DND-41 (cell line): ENCODE results near the gene ZP1.

Experiments used
- ATAC-seq: fragments of 200-7000 bp; cut with Tn5 transposase; 3 replicates; pipeline ENCODE4 v1.9.1; 2021; ENCODE audit warnings: low read depth; ENCODE audit not compliant: insufficient read depth
- DNase-seq: peaks from one replicate; pipeline ENCODE4 v3.0.0-alpha.2; 2020
- H2AFZ ChIP-seq: 2 replicates; pipeline ENCODE4 v1.6.0; 2012; ENCODE audit warnings: low read depth, low read length
- H3K27ac ChIP-seq: 2 replicates; pipeline ENCODE4 v1.5.1; 2012; ENCODE audit warnings: low read length, inconsistent platforms
- H3K27me3 ChIP-seq: fragments of 200-600 bp; sonication (generic); 2 replicates; pipeline ENCODE4 v1.6.0; 2012; ENCODE audit warnings: low read length, mild to moderate bottlenecking, inconsistent platforms; ENCODE audit not compliant: insufficient read depth, poor library complexity
- H3K36me3 ChIP-seq: 2 replicates; pipeline ENCODE4 v1.5.1; 2012; ENCODE audit warnings: low read length, inconsistent platforms; ENCODE audit not compliant: insufficient read depth
- H3K4me1 ChIP-seq: 2 replicates; pipeline ENCODE4 v1.5.1; 2012; ENCODE audit warnings: mild to moderate bottlenecking, low read length; ENCODE audit not compliant: insufficient read depth
- H3K4me2 ChIP-seq: 2 replicates; pipeline ENCODE4 v1.6.0; 2012; ENCODE audit warnings: mild to moderate bottlenecking, moderate library complexity, low read length, inconsistent platforms; ENCODE audit not compliant: insufficient read depth
- H3K4me3 ChIP-seq, 2 experiments: fragments of 200-600 bp in 1 of 2; shearing (Covaris generic) in 1 of 2; 2 replicates each; pipeline ENCODE4 v1.5.1; 2012 to 2016; ENCODE audit warnings: inconsistent platforms in 2 of 2, low read length in 2 of 2, mild to moderate bottlenecking in 2 of 2, low read depth in 1 of 2, moderate library complexity in 1 of 2
- H3K79me2 ChIP-seq: 2 replicates; pipeline ENCODE4 v1.6.0; 2012; ENCODE audit warnings: low read length, inconsistent platforms; ENCODE audit not compliant: insufficient read depth
- H3K9ac ChIP-seq: 2 replicates; pipeline ENCODE4 v1.6.0; 2012; ENCODE audit warnings: low read depth, mild to moderate bottlenecking, inconsistent platforms, low read length, moderate library complexity
- H3K9me3 ChIP-seq: 2 replicates; pipeline ENCODE4 v1.5.1; 2012; ENCODE audit warnings: low read length, moderate library complexity, mild to moderate bottlenecking, inconsistent platforms; ENCODE audit not compliant: insufficient read depth, severe bottlenecking
- H4K20me1 ChIP-seq: 2 replicates; pipeline ENCODE4 v1.6.0; 2012; ENCODE audit warnings: low read length; ENCODE audit not compliant: insufficient read depth
- CTCF ChIP-seq: IDR thresholded peaks from 2 replicates; pipeline ENCODE4 v1.5.1; 2012; ENCODE audit warnings: borderline replicate concordance, low read length, moderate library complexity, mild to moderate bottlenecking; ENCODE audit not compliant: poor library complexity, severe bottlenecking; ENCODE audit errors: extremely low read depth
- EZH2 ChIP-seq: IDR thresholded peaks from 3 replicates; pipeline ENCODE4 v1.6.1; 2012; ENCODE audit warnings: borderline replicate concordance, low read depth, mild to moderate bottlenecking, moderate library complexity, low read length, inconsistent platforms; ENCODE audit not compliant: severe bottlenecking

The ZP1 gene

GRCh38 chr11:60900673-60901404 is 33.5 kb downstream of the ZP1 start:
- peaks cover 58% of the 10 kb centered on the region for H4K20me1 ChIP-seq
- no peak overlapping the region for H3K4me3 ChIP-seq
- peaks cover 39% of the 10 kb centered on the region for H3K79me2 ChIP-seq
- no peaks in the 10 kb centered on the region for H3K27me3 ChIP-seq
- H2AFZ ChIP-seq, result no peak overlapping the region
- DNase-seq (no peak), ATAC-seq (no peak)
- H3K9ac ChIP-seq, result no peak overlapping the region
- H3K27ac ChIP-seq, result no peak overlapping the region
- H3K4me2 ChIP-seq, result no peak overlapping the region
- TF ChIP-seq CTCF, result no peak
- no peak for TF ChIP-seq EZH2
- H3K9me3 ChIP-seq, result no peaks in the 10 kb centered on the region
- peaks cover 92% of the 10 kb centered on the region for H3K36me3 ChIP-seq
- H3K4me1 ChIP-seq, result peaks cover 28% of the 10 kb centered on the region

DNA sequence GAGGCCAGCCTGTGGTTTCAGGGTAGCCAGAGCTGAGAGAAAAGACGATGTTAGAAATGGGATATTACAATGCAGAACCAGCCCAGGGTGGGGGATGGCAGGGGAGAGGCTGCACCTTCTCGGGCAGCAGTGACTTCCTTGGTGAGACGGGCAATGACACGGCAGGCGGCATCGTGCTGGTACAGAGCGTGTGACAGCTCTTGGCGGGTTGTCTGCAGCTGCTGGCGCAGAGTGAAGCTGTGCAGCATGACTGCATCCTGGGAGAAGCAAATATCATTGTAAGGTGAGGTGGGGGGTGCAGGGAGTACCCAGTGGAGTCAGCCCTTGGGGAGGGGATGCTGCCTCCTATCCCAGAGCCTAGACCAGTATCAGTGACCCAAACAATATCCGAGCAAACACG is 35.3 kb downstream of the ZP1 start:
- no peak for TF ChIP-seq EZH2
- no peak for TF ChIP-seq CTCF
- ATAC-seq (no peak), DNase-seq (no peak)
- H3K79me2 ChIP-seq, result peaks cover 44% of the 10 kb centered on the region
- H3K9me3 ChIP-seq, result no peaks in the 10 kb centered on the region
- H3K9ac ChIP-seq, result no peak overlapping the region
- no peak overlapping the region for H2AFZ ChIP-seq
- H4K20me1 ChIP-seq, result peaks cover 60% of the 10 kb centered on the region
- peaks cover 74% of the 10 kb centered on the region for H3K36me3 ChIP-seq
- H3K27ac ChIP-seq, result no peak overlapping the region
- no peak overlapping the region for H3K4me3 ChIP-seq
- no peak overlapping the region for H3K4me2 ChIP-seq
- no peaks in the 10 kb centered on the region for H3K27me3 ChIP-seq
- H3K4me1 ChIP-seq, result peaks cover 37% of the 10 kb centered on the region

DNA sequence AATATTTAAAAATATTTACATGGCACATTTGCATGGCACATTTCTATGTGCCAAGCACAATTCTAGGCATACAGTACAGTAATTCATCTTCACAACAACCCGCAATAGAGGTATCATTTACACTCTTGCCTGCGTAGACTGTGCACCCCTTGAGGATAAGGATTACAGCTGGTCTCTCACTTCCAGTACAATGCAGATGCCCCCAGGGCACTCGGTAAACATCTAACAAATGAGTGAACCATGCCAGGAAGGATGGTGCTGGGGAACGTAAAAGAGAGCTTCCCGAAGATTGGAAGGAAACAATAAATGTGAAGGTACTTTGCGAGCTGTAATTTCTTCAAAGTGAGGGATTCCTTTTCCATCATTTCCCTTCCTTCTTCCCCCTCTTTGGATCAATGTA is 37.7 kb downstream of the ZP1 start:
- DNase-seq (no peak), ATAC-seq (no peak)
- Histone ChIP-seq H3K36me3 (peaks cover 50% of the 10 kb centered on the region), H2AFZ (no peak overlapping the region), H3K9ac (peak overlapping the region; percentile 99), H3K4me2 (peak overlapping the region; percentile 74), H3K9me3 (no peaks in the 10 kb centered on the region), H3K4me1 (peaks cover 39% of the 10 kb centered on the region), H4K20me1 (peaks cover 56% of the 10 kb centered on the region), H3K27ac (peak overlapping the region; percentile 86), H3K27me3 (no peaks in the 10 kb centered on the region), H3K79me2 (peaks cover 44% of the 10 kb centered on the region), H3K4me3 (peak overlapping the region; percentile 95 to 98; a peak in 3 of 4 replicates)
- TF ChIP-seq CTCF (no peak), EZH2 (no peak)
